ENCODE results near the gene RAET1E.
"Not testable (repeated sequence)": the region's sequence is repeated elsewhere in the genome, so short reads cannot be mapped to it uniquely, and the experiment has no call there.

RAET1E gene

GRCh38 chr6:149856256-149856994 lies 41.5 kb downstream of the RAET1E start:
- ChIA-PET CTCF (interaction anchor here (0.7 to 1.7 kb wide), 3 partner anchors 9 to 21 kb away, joined by 3 to 7 read pairs (median 3); no protein-coding TSS in a partner anchor), POLR2A (interaction anchor here (0.7 to 1.3 kb wide), 2 partner anchors 9 to 13 kb away, joined by 3 to 4 read pairs; no protein-coding TSS in a partner anchor)
- no peak for DNase-seq (ENCODE audit: extremely low spot score)

DNA sequence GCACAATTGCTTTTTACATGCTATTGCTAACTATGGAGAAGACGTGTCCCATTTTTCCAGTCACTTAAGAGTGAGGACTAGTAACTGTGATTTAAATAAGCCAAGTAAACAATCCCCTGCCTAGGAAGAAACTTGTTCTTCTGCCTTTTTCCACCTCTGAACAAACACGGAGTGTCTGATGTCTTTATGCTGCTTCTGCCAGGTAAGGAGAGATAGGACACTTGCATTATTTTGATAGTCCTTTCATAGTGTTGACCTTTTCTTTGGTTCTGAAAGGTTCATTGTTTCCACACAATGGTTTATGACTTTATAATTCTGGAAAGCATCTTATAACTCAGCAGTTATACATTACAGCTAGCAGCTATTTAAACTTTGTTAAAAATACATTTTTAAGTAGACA lies 42.2 kb downstream of the RAET1E start:
- TF ChIP-seq TARDBP (IDR thresholded peaks at IDR 0.05): no peak
- no peak for TF ChIP-seq SP1 (IDR thresholded peaks at IDR 0.05)
- no peak for TF ChIP-seq CTBP1 (IDR thresholded peaks at IDR 0.05; ENCODE audit: borderline replicate concordance)
- TF ChIP-seq PKNOX1 (IDR thresholded peaks at IDR 0.05): no peak
- no peak for TF ChIP-seq HDGF (IDR thresholded peaks at IDR 0.05; ENCODE audit: borderline replicate concordance)
- no peak for TF ChIP-seq NFRKB (IDR thresholded peaks at IDR 0.05)
- TF ChIP-seq FOXM1 (IDR thresholded peaks at IDR 0.05; ENCODE audit: borderline replicate concordance): no peak
- no peak for TF ChIP-seq BHLHE40 (IDR thresholded peaks at IDR 0.05; ENCODE audit: borderline replicate concordance)
- TF ChIP-seq SUZ12 (IDR thresholded peaks at IDR 0.05): no peak
- TF ChIP-seq ELF4 (IDR thresholded peaks at IDR 0.05): no peak
- TF ChIP-seq ARNT (IDR thresholded peaks at IDR 0.05): no peak
- TF ChIP-seq FOXA1 (IDR thresholded peaks at IDR 0.05): no peak
- no peak for TF ChIP-seq LEF1 (IDR thresholded peaks at IDR 0.05; ENCODE audit: borderline replicate concordance)
- no peak for TF ChIP-seq L3MBTL2 (conservative IDR thresholded peaks at IDR 0.05)
- TF ChIP-seq ZNF384 (IDR thresholded peaks at IDR 0.05): no peak
- DNase-seq (ENCODE audit: extremely low spot score): no peak
- POLR2A ChIA-PET: interaction anchor here (0.7 to 1.3 kb wide), 2 partner anchors 8 to 14 kb away, joined by 3 to 4 read pairs; no protein-coding TSS in a partner anchor
- CTCF ChIA-PET: interaction anchor here (0.7 to 1.7 kb wide), 3 partner anchors 8 to 20 kb away, joined by 3 to 7 read pairs (median 3); no protein-coding TSS in a partner anchor

More at GRCh38 chr6:149856256-149856994, 41.5 kb downstream of the RAET1E start:
- TF ChIP-seq FOXK2 (IDR thresholded peaks at IDR 0.05): no peak
- TF ChIP-seq FOXA1 (IDR thresholded peaks at IDR 0.05): no peak
- TF ChIP-seq ZNF384 (IDR thresholded peaks at IDR 0.05): no peak
- TF ChIP-seq L3MBTL2 (conservative IDR thresholded peaks at IDR 0.05): no peak
- no peak for TF ChIP-seq TARDBP (IDR thresholded peaks at IDR 0.05)
- no peak for TF ChIP-seq CTBP1 (IDR thresholded peaks at IDR 0.05; ENCODE audit: borderline replicate concordance)

DNA sequence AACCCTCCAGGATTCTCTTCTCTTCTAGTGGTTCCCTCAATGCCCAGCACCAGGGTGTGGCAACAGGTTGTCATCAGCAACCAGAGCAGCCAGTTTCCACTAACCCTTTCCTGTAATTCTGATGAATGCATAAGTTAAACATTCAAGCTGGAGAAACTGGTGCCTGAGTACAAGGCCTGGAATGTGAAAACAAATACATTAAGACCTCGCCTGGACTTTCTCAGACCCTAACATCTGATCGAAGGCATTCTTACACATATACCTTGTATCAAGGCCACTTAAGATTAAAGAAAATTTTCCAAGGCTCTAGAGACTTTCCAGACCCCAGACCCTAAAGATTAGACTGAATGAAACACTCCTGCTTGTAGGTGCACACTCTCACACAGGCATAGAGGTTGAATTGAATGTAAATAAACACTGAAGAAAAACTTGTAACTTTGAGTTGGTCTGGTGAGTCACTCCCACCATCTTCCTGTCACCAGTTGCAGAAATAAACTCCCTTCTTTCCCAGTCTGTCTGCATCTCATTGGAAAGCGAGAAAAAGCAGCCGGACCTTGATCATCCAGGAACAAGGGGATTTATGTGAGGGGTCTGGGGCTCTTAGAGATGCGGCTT lies 42.8 kb downstream of the RAET1E start:
- DNase-seq (ENCODE audit: extremely low spot score): no peak
- CTCF ChIA-PET: interaction anchor here (0.6 to 1.1 kb wide), 3 partner anchors 12 to 110 kb away, joined by 3 to 5 read pairs (median 3); no protein-coding TSS in a partner anchor
- TF ChIP-seq L3MBTL2 (conservative IDR thresholded peaks at IDR 0.05): no peak
- no peak for TF ChIP-seq LEF1 (IDR thresholded peaks at IDR 0.05; ENCODE audit: borderline replicate concordance)
- TF ChIP-seq SUZ12 (IDR thresholded peaks at IDR 0.05): no peak
- no peak for TF ChIP-seq TARDBP (IDR thresholded peaks at IDR 0.05)
- TF ChIP-seq CTBP1 (IDR thresholded peaks at IDR 0.05; ENCODE audit: borderline replicate concordance): no peak
- TF ChIP-seq NFRKB (IDR thresholded peaks at IDR 0.05): no peak
- TF ChIP-seq ZNF384 (IDR thresholded peaks at IDR 0.05): no peak
- TF ChIP-seq ELF4 (IDR thresholded peaks at IDR 0.05): no peak
- TF ChIP-seq SP1 (IDR thresholded peaks at IDR 0.05): no peak
- POLR2A ChIA-PET: interaction anchor here (1.0 kb wide), 1 partner anchor 8 kb away, joined by 4 read pairs; no protein-coding TSS in a partner anchor

DNA sequence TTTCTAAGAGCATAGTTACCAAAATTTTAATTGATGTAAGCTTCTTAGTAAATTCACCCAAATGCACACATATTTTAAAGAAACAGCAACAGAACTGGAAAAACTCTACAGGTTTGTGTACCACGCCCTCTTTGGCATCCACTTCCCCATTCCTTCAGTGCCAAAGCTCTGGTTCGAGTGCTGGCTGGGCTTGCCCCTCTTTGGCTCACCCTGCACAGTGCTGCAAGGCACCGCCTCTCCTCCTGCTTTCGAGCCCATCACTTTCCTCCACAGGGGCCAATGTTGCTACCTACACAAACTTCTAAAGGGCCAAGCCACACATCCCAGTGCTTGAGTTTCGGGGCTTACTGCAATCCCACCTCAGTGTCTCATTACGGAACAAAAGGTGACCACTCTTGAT lies 43.4 kb downstream of the RAET1E start:
- POLR2A ChIA-PET: interaction anchor here (1.0 kb wide), 1 partner anchor 9 kb away, joined by 4 read pairs; no protein-coding TSS in a partner anchor
- TF ChIP-seq BHLHE40 (IDR thresholded peaks at IDR 0.05; ENCODE audit: borderline replicate concordance) (no peak), SP1 (IDR thresholded peaks at IDR 0.05) (no peak), NFRKB (IDR thresholded peaks at IDR 0.05) (no peak), FOXK2 (IDR thresholded peaks at IDR 0.05) (no peak), L3MBTL2 (conservative IDR thresholded peaks at IDR 0.05) (no peak), HDGF (IDR thresholded peaks at IDR 0.05; ENCODE audit: borderline replicate concordance) (no peak)
- CTCF ChIA-PET: interaction anchor here (0.6 to 1.1 kb wide), 3 partner anchors 11 to 110 kb away, joined by 3 to 5 read pairs (median 3); no protein-coding TSS in a partner anchor
- no peak for DNase-seq (ENCODE audit: extremely low spot score)

GRCh38 chr6:149854017-149854416 lies 43.9 kb downstream of the RAET1E start:
- CTCF ChIA-PET: interaction anchor here (1.1 kb wide), 1 partner anchor 14 kb away, joined by 5 read pairs; no protein-coding TSS in a partner anchor
- DNase-seq (ENCODE audit: extremely low spot score); POLR2A ChIA-PET: not testable (repeated sequence)

DNA sequence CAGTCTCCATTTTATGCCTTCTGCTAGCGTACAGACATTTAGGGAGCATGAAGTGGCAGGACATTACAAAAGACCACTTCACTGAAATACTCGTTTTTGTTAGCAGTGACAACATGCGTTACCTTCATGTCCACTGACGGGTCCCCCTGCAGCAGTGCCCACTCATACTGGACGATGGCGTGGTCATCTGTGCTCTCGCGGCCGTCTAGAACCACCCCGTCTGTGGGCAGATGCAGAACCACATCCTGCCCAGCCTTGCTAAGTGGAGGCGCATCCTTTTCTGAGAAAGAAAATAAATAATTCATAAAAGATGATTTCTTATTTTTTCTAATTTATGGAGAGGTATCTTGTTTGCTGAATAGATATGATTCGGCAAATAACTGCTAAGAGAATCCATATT lies 45.0 kb downstream of the RAET1E start:
- POLR2A ChIA-PET: no interaction called here
- CTCF ChIA-PET: no interaction called here
- no peak for TF ChIP-seq FOXK2 (IDR thresholded peaks at IDR 0.05)
- TF ChIP-seq CTBP1 (IDR thresholded peaks at IDR 0.05; ENCODE audit: borderline replicate concordance): no peak
- no peak for TF ChIP-seq ELF4 (IDR thresholded peaks at IDR 0.05)
- TF ChIP-seq L3MBTL2 (conservative IDR thresholded peaks at IDR 0.05): no peak
- TF ChIP-seq FOXA1 (IDR thresholded peaks at IDR 0.05): no peak
- no peak for TF ChIP-seq ZNF384 (IDR thresholded peaks at IDR 0.05)
- no peak for TF ChIP-seq BHLHE40 (IDR thresholded peaks at IDR 0.05; ENCODE audit: borderline replicate concordance)
- TF ChIP-seq SP1 (IDR thresholded peaks at IDR 0.05): no peak
- TF ChIP-seq LEF1 (IDR thresholded peaks at IDR 0.05; ENCODE audit: borderline replicate concordance): no peak
- no peak for TF ChIP-seq NFRKB (IDR thresholded peaks at IDR 0.05)
- TF ChIP-seq SUZ12 (IDR thresholded peaks at IDR 0.05): no peak
- TF ChIP-seq TARDBP (IDR thresholded peaks at IDR 0.05): no peak
- no peak for TF ChIP-seq FOXM1 (IDR thresholded peaks at IDR 0.05; ENCODE audit: borderline replicate concordance)
- no peak for TF ChIP-seq ARNT (IDR thresholded peaks at IDR 0.05)
- no peak for TF ChIP-seq HDGF (IDR thresholded peaks at IDR 0.05; ENCODE audit: borderline replicate concordance)
- TF ChIP-seq PKNOX1 (IDR thresholded peaks at IDR 0.05): no peak
- DNase-seq (ENCODE audit: extremely low spot score): no peak

All from HEK293T (cell line).